GM19395 (cell line): ENCODE results near the gene ANKRD53.

Experiments used
- ATAC-seq: cut with Tn5 transposase; IDR thresholded peaks from one replicate; pipeline ENCODE4 v1.9.1; 2021; ENCODE audit warnings: mild to moderate bottlenecking, moderate library complexity; ENCODE audit not compliant: unreplicated experiment

The ANKRD53 gene

GRCh38 chr2:70943205-70943871 lies 35.1 kb upstream of the ANKRD53 start:
- no peak for ATAC-seq

GRCh38 chr2:70944111-70944690 lies 34.2 kb upstream of the ANKRD53 start:
- no peak for ATAC-seq

GRCh38 chr2:70946832-70947442 lies 31.5 kb upstream of the ANKRD53 start:
- ATAC-seq: no peak

GRCh38 chr2:70947556-70948184 lies 30.8 kb upstream of the ANKRD53 start:
- no peak for ATAC-seq

- no peak for ATAC-seq
Measured at GRCh38 chr2:70948337-70949003, 30.0 kb upstream of the ANKRD53 start.

- ATAC-seq: no peak
Measured at GRCh38 chr2:70949086-70949485, 29.3 kb upstream of the ANKRD53 start.

- ATAC-seq: no peak
Measured at GRCh38 chr2:70954886-70955285, 23.5 kb upstream of the ANKRD53 start.

GRCh38 chr2:70956141-70956540 lies 22.3 kb upstream of the ANKRD53 start:
- ATAC-seq: no peak

GRCh38 chr2:70957798-70958197 lies 20.6 kb upstream of the ANKRD53 start:
- no peak for ATAC-seq

GRCh38 chr2:70958759-70959158 lies 19.7 kb upstream of the ANKRD53 start:
- no peak for ATAC-seq

- no peak for ATAC-seq
Measured at GRCh38 chr2:70959271-70959761, 19.1 kb upstream of the ANKRD53 start.

- no peak for ATAC-seq
Measured at GRCh38 chr2:70959851-70960832, 18.3 kb upstream of the ANKRD53 start.

GRCh38 chr2:70960833-70961647 lies 17.4 kb upstream of the ANKRD53 start:
- no peak for ATAC-seq

GRCh38 chr2:70961648-70961994 lies 16.8 kb upstream of the ANKRD53 start:
- ATAC-seq: no peak

GRCh38 chr2:70962211-70962884 lies 16.1 kb upstream of the ANKRD53 start:
- no peak for ATAC-seq

- no peak for ATAC-seq
Measured at GRCh38 chr2:70962885-70963878, 15.2 kb upstream of the ANKRD53 start.

- no peak for ATAC-seq
Measured at GRCh38 chr2:70964133-70964532, 14.3 kb upstream of the ANKRD53 start.
